ENCODE measurements around the gene ARMH3. TPM values are rescaled to one million over a fixed set of nuclear protein-coding genes. Genes with fewer than 3 reads are reported as not detected.

Gene ARMH3
- total and polyA plus RNA-seq, 2 experiments from 2014 or later: 8.7 to 11.1 TPM

GRCh38 chr10:101935431-101935830 is 120.5 kb downstream of the ARMH3 start:
- H3K4me1 ChIP-seq (ENCODE audit: insufficient read depth): 0 out of 2 replicates have a peak, but pooled peaks cover 3% of the 10 kb centered on the region
- H3K36me3 ChIP-seq (ENCODE audit: insufficient read depth): no peaks in the 10 kb centered on the region
- H2AFZ ChIP-seq: no peak overlapping the region
- no peaks in the 10 kb centered on the region for H3K9me2 ChIP-seq (ENCODE audit: insufficient read depth)
- no peaks in the 10 kb centered on the region for H3K9me3 Mint-ChIP-seq
- peaks cover 4% of the 10 kb centered on the region; the same call in 2 of the 3 replicates for H3K4me1 Mint-ChIP-seq
- H3K4me3 Mint-ChIP-seq: no peak overlapping the region
- DNase-seq (ENCODE audit: low spot score): peak; percentile 5
- H4K20me1 ChIP-seq (replicated peaks; ENCODE audit: insufficient read depth): 0 out of 2 replicates have a peak, but pooled peaks cover 6% of the 10 kb centered on the region
- no peaks in the 10 kb centered on the region for H3K79me2 ChIP-seq (replicated peaks; ENCODE audit: insufficient read depth)
- H3K4me2 ChIP-seq: no peak overlapping the region
- no peaks in the 10 kb centered on the region for H3K27me3 ChIP-seq (ENCODE audit: insufficient read depth)
- H3K27ac Mint-ChIP-seq: no peak overlapping the region
- H3K4me3 ChIP-seq: no peak overlapping the region
- TF ChIP-seq EZH2phosphoT487 (IDR thresholded peaks at IDR 0.05; ENCODE audit: unreplicated experiment): no peak
- TF ChIP-seq CREB1 (CRISPR knock-in tag; IDR thresholded peaks at IDR 0.05; ENCODE audit: low read depth): no peak
- no peak for TF ChIP-seq ETS1 (IDR thresholded peaks at IDR 0.05)
- no peak for TF ChIP-seq ZNF114 (CRISPR knock-in tag; IDR thresholded peaks at IDR 0.05)
- no peak for TF ChIP-seq EZH2 (IDR thresholded peaks at IDR 0.05; ENCODE audit: low read depth, unreplicated experiment)
- TF ChIP-seq REST (IDR thresholded peaks at IDR 0.05; ENCODE audit: unreplicated experiment): no peak
- TF ChIP-seq STAT1 (IDR thresholded peaks at IDR 0.05; ENCODE audit: unreplicated experiment): no peak
- no peak for TF ChIP-seq CTCF (conservative IDR thresholded peaks at IDR 0.05; ENCODE audit: low read depth in 2 of 2)
- no peak for TF ChIP-seq ZNF462 (CRISPR knock-in tag; IDR thresholded peaks at IDR 0.05)
- TF ChIP-seq POLR2AphosphoS5 (IDR thresholded peaks at IDR 0.05; ENCODE audit: low read depth): no peak
- TF ChIP-seq JUNB (IDR thresholded peaks at IDR 0.05; ENCODE audit: unreplicated experiment): no peak
- TF ChIP-seq ZNF331 (CRISPR knock-in tag; IDR thresholded peaks at IDR 0.05; ENCODE audit: low read depth): no peak
- TF ChIP-seq NANOG (IDR thresholded peaks at IDR 0.05; ENCODE audit: borderline replicate concordance): no peak
- peaks cover 5% of the 10 kb centered on the region for H3K27me3 Mint-ChIP-seq (ENCODE audit: insufficient read depth, low read depth, poor library complexity)
- no peaks in the 10 kb centered on the region for H3K36me3 Mint-ChIP-seq (ENCODE audit: low read depth)
- no peaks in the 10 kb centered on the region for H3F3A ChIP-seq (replicated peaks; ENCODE audit: low read depth)
- H3K27ac ChIP-seq (ENCODE audit: low read depth): no peak overlapping the region; the same call in 1 of the 2 replicates
- no peak for ATAC-seq
